Measurements from ENCODE around the gene MFSD8.
A peak's percentile ranks its signal among the peaks of the same experiment; 100 is the strongest.
"Not testable (repeated sequence)": the region's sequence is repeated elsewhere in the genome, so short reads cannot be mapped to it uniquely, and the experiment has no call there.

Gene MFSD8

DNA sequence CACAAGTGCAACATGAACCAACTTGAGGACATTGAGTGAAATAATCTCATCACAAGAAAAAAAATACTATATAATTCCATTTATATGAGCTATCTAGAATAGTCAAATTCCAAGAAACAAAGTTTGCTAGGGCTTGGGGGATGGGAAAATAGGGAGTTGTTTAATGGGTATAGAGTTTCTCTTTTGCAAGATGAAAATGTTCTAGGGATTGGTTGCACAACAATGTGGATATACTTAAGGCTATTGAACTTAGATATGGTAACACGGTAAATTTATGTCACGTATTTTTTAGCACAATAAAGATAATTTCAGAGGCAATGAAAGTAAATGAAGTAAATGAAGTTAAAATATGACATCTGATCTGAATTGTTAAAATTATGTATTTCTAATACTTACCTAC lies 7.9 kb downstream of the MFSD8 start:
- no peak for FAIRE-seq

DNA sequence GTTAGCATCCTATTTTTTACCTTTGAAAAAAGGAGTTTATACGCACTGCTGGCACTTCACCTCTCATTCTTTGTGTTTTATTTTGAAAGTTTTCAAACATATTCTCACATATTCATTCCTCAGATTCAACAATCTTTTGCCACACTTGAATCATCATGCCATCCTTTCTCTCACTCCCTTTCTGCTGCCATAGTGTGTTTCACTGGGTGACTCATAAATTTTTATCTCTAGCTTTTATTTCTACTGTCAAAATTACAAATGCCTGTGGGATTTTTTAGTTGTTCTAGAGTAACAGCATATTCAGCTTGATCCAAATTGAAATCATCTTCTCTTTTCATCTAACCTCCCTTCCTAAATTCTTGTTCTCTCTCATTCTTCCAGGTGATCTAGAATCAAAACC lies 28.0 kb downstream of the MFSD8 start:
- no peak for DNase-seq (ENCODE audit: low spot score)
- FAIRE-seq: no peak

More for the DNA sequence above, 7.9 kb downstream of the MFSD8 start:
- DNase-seq (ENCODE audit: low spot score): no peak

DNA sequence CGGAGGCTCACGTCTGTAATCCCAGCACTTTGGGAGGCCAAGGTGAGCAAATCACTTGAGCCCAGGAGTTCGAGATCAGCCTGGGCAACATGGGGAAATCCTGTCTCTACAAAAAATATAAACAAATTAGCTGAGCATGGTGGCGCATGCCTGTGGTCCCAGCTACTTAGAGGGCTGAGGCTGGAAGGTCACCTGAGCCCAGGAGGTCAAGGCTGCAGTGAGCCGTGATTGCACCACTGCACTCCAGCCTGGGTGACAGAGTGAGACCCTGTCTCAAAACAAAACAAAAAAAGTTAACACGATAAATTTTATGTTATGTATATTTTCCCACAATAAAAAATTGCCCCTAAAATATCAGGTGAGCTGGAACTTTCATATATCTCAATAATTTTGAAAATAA lies 33.1 kb downstream of the MFSD8 start:
- not testable (repeated sequence) for FAIRE-seq; DNase-seq (ENCODE audit: low spot score)

DNA sequence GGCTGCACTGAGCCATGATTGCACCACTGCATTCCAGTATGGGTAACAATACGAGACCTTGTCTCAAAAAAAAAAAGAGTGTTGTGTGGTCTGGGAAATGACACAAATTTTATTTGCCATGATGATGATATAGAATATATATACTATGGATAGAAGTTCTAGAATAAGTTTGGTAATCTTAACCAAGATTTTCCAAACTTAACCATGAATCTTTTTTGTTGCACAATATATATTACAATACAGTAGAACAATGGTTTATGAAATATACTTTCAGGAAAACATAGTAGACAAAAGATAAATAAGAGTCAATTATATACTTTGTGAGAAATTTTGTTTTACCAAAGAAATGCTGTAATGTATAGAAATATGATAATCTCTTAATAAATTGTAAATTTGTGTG lies 34.8 kb downstream of the MFSD8 start:
- FAIRE-seq (no peak), DNase-seq (ENCODE audit: low spot score) (no peak)

DNA sequence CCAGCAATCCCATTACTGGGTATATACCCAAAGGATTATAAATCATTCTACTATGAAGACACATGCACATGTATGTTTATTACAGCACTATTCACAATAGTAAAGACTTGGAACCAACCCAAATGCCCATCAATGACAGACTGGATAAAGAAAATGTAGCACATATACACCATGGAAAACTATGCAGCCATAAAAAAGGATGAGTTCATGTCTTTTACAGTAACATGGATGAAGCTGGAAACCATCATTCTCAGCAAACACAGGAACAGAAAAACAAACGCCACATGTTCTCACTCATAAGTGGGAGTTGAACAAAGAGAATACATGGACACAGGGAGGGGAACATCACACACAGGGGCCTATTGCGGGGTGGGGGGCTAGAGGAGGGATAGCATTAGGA lies 39.3 kb downstream of the MFSD8 start:
- not testable (repeated sequence) for FAIRE-seq; DNase-seq (ENCODE audit: low spot score)

DNA sequence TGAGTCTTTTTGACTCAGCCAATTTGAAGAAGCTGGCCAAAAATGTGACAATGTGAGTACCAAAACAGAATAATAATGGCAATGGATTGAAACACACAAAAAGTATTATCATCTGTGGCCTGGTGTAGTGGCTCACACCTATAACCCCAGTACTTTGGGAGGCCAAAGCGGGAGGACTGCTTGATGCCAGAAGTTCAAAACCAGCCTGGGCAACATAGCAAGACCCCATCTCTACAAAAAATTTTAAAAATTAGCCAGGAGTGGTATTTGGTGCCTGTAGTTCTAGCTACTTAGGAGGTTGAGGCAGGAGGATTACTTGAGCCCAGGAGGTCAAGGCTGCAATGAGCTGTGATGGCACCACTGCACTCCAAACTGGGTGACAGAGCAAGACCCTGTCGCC lies 42.7 kb downstream of the MFSD8 start:
- FAIRE-seq (no peak), DNase-seq (ENCODE audit: low spot score) (no peak)

DNA sequence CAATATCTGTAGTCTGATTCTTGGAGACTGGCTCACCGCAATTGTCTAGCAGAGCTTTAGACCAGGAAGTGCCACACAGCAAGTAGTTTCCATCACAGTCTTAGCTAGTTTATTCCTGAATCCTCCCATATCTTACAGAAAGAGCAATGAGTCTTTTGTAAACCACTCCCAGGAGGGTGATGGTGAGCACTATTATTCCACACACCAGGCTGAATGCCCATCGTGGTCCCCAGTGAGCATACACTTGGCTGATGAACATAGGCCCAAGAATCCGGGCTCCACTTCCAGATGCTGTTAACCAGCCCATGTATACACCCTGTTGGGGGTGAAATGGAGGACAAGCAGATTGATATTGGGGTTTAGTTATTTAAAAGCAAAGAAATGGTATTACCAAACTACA lies 44.5 kb downstream of the MFSD8 start:
- FAIRE-seq: no peak
- DNase-seq (ENCODE audit: low spot score): no peak

DNA sequence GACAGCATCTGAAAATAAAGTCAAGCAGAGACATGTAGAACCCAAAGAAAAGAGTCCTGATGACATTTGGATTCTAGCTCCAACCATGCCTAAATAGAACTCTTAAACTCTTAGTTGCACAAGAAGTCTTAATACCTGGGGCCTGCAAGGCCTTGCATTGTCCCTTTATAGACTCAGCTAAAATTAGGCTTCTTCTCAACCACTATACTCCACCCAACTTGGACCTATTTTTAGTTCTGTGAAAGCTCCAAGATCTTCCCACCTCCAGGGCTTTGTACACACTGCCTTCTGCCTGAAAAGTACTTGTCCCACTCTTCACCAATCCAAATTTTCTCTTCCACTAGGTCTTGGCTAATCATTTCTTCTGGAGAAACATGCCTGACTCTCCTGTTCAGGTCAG lies 47.8 kb downstream of the MFSD8 start:
- DNase-seq (ENCODE audit: low spot score): no peak
- no peak for FAIRE-seq

DNA sequence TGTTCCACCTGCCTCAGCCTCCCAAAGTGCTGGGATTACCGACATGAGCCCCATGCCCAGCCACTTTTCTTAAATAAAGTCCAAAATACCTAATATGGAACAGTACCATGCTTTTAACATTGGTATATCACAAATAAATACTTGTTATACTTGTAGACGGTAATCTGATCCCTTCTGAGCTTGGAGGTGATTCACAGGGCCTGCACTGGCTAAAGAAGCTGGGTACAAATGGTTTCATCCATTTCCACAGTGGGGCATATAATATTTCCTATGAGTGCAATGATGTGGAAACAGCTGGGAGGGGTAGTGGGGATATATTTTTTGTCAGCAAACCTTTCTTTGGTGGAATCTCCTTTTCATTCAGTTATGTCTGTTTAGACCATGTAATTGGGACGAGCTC lies 48.5 kb downstream of the MFSD8 start:
- DNase-seq (ENCODE audit: low spot score) (no peak), FAIRE-seq (no peak)

DNA sequence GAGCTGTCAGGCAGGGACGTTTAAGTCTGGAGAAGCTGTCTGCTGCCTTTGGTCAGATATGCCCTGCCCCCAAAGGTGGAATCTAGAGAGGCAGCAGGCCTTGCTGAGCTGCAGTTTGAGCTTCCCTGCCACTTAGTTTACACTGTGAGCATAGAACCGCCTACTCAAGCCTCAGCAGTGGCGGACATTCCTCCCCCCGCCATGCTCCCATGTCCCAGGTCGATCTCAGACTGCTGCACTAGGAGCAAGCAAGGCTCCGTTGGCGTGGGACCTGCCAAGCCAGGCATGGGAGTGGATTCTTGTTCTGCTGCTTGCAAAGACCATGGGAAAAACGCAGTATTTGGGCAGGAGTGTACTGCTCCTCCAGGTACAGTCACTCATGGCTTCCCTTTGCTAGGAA lies 59.9 kb downstream of the MFSD8 start:
- no peak for FAIRE-seq
- no peak for DNase-seq (ENCODE audit: low spot score)

DNA sequence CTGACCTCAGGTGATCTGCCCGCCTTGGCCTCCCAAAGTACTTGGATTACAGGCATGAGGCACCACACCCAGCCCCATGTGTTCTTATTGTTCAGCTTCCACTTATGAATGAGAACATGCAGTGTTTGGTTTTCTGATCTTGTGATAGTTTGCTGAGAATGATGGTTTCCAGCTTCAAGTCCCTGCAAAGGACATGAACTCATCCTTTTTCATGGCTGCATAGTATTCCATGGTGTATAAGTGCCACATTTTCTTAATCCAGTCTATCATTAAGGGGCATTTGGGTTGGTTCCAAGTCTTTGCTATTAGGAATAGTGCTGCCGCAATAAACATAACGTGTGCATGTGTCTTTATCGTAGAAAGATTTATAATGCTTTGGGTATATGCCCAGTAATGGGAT lies 65.3 kb downstream of the MFSD8 start:
- not testable (repeated sequence) for FAIRE-seq; DNase-seq (ENCODE audit: low spot score)

DNA sequence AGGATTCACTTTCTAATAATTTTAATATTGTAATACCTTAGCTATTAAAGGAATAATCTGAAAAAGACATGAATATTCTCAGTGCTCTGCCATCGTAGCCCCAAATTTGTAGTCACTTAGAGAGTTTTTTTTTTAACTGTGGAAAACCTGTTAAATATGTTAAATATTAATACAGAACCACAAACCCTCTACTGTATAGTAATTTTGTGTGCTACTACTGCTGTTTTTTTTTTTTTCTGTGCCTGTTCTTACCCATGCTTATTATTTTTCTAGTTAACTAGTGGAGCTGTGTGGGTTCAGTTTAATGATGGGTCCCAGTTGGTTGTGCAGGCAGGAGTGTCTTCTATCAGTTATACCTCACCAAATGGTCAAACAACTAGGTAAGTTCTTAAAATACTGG lies 68.4 kb downstream of the MFSD8 start:
- no peak for DNase-seq (ENCODE audit: low spot score)
- no peak for FAIRE-seq

DNA sequence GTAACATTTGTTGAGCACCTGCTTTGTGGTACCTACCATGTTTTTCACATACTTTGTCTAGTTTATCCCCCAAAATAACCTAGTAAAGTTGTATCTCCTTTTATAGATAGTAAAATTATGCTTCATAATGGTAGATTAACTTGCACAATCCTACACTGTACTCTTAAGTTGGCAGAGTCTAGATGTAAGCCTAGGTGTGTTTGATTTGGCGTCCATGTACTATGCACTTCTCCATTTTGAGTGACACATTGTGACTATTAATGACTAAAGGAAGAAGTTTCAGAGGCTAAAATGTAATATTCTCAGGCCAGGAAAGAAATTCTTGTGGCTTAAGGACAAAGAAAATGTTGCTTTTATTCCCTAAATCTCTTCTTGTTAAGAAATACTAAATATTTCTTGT lies 68.9 kb downstream of the MFSD8 start:
- DNase-seq (ENCODE audit: low spot score) (no peak), FAIRE-seq (no peak)

DNA sequence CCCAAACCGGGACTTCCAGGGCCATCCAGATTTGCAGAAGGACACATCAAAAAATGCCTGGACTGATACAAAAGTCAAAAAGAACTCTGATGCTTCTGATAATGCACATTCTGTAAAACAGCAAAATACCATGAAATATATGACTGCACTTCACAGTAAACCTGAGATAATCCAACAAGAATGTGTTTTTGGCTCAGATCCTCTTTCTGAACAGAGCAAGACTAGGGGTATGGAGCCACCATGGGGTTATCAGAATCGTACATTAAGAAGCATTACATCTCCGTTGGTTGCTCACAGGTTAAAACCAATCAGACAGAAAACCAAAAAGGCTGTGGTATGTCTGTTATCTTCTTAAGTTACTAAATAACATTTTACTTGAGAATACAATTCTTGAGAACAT lies 75.1 kb downstream of the MFSD8 start:
- FAIRE-seq: no peak

DNA sequence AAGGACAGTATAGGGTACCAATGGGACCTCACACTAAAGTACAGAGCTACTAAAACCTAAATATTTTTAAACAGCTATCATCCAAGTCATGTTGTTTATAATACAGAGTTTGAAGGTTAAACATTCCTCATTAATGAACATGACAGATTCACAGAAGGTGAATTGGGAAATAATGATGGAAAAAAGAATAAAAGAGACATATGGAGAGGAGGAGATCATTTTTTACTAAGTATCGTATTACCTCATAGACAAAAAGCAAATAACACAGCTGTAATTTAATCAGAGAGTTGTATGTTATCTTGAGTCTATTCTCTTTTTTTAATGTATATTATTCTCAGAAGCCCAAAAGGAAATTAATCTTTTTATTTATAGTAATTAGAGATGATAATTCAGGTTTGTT lies 76.4 kb downstream of the MFSD8 start:
- FAIRE-seq (no peak), DNase-seq (ENCODE audit: low spot score) (no peak)

More for the DNA sequence above, 75.1 kb downstream of the MFSD8 start:
- DNase-seq (ENCODE audit: low spot score): no peak

DNA sequence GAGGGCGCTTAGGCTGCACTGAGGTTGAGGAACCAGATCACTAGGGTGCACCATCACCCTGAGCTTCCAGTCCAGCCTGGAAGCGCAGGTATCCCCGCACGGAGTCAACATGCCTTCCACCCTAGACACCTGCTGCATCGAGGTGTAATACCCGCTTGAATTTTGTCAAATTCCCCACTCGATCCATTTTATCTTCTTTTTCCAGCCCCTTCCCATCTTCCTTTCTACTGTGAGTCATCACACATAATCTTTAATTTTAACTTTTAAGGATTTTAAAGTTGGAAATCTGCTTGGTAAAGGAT lies 83.5 kb downstream of the MFSD8 start:
- DNase-seq (ENCODE audit: low spot score): no peak

DNA sequence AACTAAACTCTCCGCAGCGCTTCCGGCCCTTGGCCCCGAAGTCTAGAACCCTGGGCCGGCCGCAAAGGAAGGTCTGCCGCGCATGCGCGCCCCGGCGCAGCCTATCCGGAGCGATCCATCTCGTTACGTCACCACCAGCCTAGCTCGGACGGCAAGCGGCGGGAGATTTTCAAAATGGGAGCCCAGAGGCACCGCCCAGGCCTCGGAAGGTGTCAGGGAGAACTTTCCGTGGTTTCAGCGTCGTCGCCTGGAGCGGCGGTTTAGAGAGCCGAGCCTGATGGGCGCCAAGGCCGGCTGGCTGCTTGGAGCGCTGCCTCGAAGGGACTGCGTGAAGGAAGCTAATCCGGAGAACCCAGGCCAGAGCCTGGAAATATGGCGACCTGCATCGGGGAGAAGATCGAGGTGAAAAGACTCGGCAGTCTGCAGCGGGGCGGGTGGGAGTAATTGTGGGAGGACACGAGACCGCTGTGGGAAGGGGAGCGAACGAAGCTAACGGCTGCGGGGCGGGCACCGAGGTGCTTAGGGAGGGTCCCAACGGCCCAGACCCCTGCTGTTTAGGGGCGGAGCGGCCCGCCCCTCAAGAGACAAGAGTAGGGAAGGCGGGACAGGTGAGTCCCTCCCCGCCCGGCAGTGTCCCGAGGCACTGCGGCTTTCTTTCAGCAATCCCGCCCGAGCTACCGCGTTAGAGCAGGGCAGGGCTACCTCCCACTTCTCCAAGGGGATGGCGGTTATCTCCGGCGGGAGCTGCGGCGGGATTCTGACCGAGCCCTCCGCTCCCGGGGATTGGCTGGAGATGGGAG lies 84.0 kb downstream of the MFSD8 start, which contains the start of gene PLK4:
TSS of gene PLK4 (plus strand) at position 131 of the 800 bp plus-strand sequence. CDS start at position 373, 242 bp downstream.
- peak; percentile 94 for DNase-seq (ENCODE audit: low spot score)

More for the DNA sequence above, 83.5 kb downstream of the MFSD8 start:
- FAIRE-seq: no peak

DNA sequence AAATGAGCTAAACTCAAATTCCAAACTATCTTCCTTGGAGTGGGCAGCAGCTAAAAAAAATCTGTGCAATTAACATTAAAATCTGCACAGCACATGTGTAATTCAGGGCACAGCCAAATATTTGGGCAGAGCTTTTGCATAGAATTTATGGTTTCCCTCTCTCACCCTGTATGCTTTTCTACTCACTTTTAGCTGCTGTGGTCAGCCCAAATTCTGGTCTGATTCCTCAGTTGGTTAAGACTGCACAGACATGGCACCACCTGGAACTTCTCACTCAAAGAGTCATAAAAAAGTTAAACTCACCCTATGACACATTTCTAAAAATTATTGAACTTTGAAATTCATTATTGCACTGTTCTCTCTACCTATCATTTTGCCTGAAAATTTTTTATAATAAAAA lies 89.2 kb downstream of the MFSD8 start:
- FAIRE-seq (no peak), DNase-seq (ENCODE audit: low spot score) (no peak)

More for the DNA sequence above, 84.0 kb downstream of the MFSD8 start, which contains the start of gene PLK4:
- no peak for FAIRE-seq

DNA sequence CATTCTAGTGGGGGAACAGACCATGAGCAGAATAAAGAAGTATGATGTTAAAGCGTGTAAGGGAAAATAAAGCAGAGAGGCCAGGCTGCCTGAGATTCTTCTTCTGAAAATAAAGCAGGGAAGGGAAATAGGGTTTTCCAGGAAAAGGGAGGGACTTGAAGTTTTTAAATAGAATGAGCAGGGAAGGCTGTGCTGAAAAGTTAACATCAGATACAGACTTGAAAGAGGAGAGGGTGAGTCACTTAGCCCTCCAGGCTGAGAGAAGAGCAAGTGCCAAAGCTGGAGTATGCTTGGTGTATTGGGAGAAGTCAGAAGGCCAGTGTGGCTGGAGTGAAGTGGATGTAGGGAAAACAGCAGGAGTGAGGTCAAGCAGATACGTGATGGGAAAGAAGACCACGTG lies 94.3 kb downstream of the MFSD8 start:
- no peak for DNase-seq (ENCODE audit: low spot score)
- FAIRE-seq: no peak

DNA sequence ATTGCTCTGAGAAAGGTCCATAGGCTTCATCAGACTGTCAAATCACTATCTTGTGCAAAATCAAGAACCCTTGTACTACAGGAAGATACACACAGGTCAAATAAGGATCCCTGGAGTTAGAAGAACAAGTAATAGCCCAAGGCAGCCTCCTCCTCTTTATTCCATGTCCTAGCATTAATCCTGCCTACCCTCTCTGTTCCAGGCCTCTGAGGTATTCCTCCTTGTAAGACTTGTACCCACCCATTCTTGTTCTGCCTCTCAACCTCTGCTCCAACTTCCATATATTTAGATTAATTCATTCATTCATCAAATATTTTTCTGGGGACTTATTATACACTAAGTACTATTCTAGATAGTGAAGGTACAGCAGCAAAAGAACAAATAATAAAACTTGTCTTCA lies 94.7 kb downstream of the MFSD8 start:
- no peak for DNase-seq (ENCODE audit: low spot score)
- no peak for FAIRE-seq

DNA sequence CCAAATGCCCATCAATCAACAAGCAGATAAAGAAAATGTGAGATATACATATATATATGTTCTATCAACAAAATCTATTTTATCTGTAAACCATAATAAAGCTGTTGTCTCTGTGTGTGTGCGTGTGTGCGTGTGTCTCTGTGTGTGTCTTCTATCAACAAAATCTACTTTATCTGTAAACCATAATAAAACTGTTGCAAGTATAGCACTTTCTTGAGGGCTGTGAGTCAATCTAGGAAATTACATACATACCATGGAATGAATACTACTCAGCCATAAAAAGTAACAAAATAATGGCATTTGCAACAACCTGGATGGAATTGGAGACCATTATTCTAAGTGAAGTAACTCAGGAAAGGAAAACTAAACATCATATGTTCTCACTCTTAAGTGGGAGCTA lies 96.8 kb downstream of the MFSD8 start:
- FAIRE-seq: no peak
- no peak for DNase-seq (ENCODE audit: low spot score)
